ENCODE data around the gene TIRAP.

DNA sequence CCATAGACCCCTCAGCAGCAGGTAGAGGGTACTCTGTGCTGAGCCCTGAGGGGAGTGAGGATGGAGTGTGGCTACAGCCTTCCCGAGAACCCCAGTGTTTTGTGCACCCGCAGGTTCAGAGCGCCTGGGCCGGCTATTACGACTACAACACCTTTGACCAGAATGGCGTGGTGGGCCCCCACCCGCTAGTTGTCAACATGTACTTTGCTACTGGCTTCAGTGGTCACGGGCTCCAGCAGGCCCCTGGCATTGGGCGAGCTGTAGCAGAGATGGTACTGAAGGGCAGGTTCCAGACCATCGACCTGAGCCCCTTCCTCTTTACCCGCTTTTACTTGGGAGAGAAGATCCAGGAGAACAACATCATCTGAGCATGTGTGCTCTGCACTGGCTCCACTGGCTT lies 5.6 kb upstream of the TIRAP start:
- TF ChIP-seq ETV6 (CRISPR knock-in tag; IDR thresholded peaks at IDR 0.05): no peak
- TF ChIP-seq, protein P1, sequence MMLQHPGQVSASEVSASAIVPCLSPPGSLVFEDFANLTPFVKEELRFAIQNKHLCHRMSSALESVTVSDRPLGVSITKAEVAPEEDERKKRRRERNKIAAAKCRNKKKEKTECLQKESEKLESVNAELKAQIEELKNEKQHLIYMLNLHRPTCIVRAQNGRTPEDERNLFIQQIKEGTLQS (CRISPR knock-in tag; conservative IDR thresholded peaks at IDR 0.05): no peak
- TF ChIP-seq, protein P2, sequence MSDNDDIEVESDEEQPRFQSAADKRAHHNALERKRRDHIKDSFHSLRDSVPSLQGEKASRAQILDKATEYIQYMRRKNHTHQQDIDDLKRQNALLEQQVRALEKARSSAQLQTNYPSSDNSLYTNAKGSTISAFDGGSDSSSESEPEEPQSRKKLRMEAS (CRISPR knock-in tag; IDR thresholded peaks at IDR 0.05): no peak
- TF ChIP-seq, protein P3, sequence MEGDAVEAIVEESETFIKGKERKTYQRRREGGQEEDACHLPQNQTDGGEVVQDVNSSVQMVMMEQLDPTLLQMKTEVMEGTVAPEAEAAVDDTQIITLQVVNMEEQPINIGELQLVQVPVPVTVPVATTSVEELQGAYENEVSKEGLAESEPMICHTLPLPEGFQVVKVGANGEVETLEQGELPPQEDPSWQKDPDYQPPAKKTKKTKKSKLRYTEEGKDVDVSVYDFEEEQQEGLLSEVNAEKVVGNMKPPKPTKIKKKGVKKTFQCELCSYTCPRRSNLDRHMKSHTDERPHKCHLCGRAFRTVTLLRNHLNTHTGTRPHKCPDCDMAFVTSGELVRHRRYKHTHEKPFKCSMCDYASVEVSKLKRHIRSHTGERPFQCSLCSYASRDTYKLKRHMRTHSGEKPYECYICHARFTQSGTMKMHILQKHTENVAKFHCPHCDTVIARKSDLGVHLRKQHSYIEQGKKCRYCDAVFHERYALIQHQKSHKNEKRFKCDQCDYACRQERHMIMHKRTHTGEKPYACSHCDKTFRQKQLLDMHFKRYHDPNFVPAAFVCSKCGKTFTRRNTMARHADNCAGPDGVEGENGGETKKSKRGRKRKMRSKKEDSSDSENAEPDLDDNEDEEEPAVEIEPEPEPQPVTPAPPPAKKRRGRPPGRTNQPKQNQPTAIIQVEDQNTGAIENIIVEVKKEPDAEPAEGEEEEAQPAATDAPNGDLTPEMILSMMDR (IDR thresholded peaks at IDR 0.05): no peak
- no peak for TF ChIP-seq MYBL2 (CRISPR knock-in tag; IDR thresholded peaks at IDR 0.05)
- TF ChIP-seq ZNF232 (CRISPR knock-in tag; IDR thresholded peaks at IDR 0.05): no peak
- TF ChIP-seq, protein P4, sequence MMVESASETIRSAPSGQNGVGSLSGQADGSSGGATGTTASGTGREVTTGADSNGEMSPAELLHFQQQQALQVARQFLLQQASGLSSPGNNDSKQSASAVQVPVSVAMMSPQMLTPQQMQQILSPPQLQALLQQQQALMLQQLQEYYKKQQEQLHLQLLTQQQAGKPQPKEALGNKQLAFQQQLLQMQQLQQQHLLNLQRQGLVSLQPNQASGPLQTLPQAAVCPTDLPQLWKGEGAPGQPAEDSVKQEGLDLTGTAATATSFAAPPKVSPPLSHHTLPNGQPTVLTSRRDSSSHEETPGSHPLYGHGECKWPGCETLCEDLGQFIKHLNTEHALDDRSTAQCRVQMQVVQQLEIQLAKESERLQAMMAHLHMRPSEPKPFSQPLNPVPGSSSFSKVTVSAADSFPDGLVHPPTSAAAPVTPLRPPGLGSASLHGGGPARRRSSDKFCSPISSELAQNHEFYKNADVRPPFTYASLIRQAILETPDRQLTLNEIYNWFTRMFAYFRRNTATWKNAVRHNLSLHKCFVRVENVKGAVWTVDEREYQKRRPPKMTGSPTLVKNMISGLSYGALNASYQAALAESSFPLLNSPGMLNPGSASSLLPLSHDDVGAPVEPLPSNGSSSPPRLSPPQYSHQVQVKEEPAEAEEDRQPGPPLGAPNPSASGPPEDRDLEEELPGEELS (CRISPR knock-in tag; IDR thresholded peaks at IDR 0.05): no peak
- TF ChIP-seq, protein P5, sequence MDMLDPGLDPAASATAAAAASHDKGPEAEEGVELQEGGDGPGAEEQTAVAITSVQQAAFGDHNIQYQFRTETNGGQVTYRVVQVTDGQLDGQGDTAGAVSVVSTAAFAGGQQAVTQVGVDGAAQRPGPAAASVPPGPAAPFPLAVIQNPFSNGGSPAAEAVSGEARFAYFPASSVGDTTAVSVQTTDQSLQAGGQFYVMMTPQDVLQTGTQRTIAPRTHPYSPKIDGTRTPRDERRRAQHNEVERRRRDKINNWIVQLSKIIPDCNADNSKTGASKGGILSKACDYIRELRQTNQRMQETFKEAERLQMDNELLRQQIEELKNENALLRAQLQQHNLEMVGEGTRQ (CRISPR knock-in tag; IDR thresholded peaks at IDR 0.05): no peak
- no peak for TF ChIP-seq CREB1 (CRISPR knock-in tag; IDR thresholded peaks at IDR 0.05)
- TF ChIP-seq, protein P6, sequence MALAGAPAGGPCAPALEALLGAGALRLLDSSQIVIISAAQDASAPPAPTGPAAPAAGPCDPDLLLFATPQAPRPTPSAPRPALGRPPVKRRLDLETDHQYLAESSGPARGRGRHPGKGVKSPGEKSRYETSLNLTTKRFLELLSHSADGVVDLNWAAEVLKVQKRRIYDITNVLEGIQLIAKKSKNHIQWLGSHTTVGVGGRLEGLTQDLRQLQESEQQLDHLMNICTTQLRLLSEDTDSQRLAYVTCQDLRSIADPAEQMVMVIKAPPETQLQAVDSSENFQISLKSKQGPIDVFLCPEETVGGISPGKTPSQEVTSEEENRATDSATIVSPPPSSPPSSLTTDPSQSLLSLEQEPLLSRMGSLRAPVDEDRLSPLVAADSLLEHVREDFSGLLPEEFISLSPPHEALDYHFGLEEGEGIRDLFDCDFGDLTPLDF (CRISPR knock-in tag; IDR thresholded peaks at IDR 0.05): no peak
- TF ChIP-seq, protein P7, sequence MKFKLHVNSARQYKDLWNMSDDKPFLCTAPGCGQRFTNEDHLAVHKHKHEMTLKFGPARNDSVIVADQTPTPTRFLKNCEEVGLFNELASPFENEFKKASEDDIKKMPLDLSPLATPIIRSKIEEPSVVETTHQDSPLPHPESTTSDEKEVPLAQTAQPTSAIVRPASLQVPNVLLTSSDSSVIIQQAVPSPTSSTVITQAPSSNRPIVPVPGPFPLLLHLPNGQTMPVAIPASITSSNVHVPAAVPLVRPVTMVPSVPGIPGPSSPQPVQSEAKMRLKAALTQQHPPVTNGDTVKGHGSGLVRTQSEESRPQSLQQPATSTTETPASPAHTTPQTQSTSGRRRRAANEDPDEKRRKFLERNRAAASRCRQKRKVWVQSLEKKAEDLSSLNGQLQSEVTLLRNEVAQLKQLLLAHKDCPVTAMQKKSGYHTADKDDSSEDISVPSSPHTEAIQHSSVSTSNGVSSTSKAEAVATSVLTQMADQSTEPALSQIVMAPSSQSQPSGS (CRISPR knock-in tag; IDR thresholded peaks at IDR 0.05; ENCODE audit: borderline replicate concordance, low read depth): no peak
- TF ChIP-seq, protein P8, sequence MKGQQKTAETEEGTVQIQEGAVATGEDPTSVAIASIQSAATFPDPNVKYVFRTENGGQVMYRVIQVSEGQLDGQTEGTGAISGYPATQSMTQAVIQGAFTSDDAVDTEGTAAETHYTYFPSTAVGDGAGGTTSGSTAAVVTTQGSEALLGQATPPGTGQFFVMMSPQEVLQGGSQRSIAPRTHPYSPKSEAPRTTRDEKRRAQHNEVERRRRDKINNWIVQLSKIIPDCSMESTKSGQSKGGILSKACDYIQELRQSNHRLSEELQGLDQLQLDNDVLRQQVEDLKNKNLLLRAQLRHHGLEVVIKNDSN (CRISPR knock-in tag; IDR thresholded peaks at IDR 0.05): no peak
- TF ChIP-seq SP1 (CRISPR knock-in tag; conservative IDR thresholded peaks at IDR 0.05): no peak

Measured in WTC11 (cell line).